ENCODE measurements around the gene DMBX1. TPM values are rescaled to one million over a fixed set of nuclear protein-coding genes. Genes with fewer than 3 reads are reported as not detected.

The DMBX1 gene
- polyA plus RNA-seq, 1 donor from 2014 or later = 0.28 TPM

- H3K9me3 ChIP-seq (ENCODE audit: low read length) = no peaks in the 10 kb centered on the region
Observed at GRCh38 chr1:46493316-46494032, 3.8 kb downstream of the DMBX1 start.

GRCh38 chr1:46494910-46495309, 5.3 kb downstream of the DMBX1 start:
- H3K27me3 ChIP-seq (ENCODE audit: insufficient read depth, low read depth, low read length) = peaks cover 68% of the 10 kb centered on the region
- no peak overlapping the region for H3K27ac ChIP-seq (ENCODE audit: low read length)
- H3K9me2 ChIP-seq (ENCODE audit: insufficient read depth, low read length) = no peaks in the 10 kb centered on the region
- H4K20me1 ChIP-seq (ENCODE audit: insufficient read depth) = no peaks in the 10 kb centered on the region
- H3K36me3 ChIP-seq (ENCODE audit: insufficient read depth, low read length) = no peaks in the 10 kb centered on the region
- no peak overlapping the region for H3K4me3 ChIP-seq (ENCODE audit: low read length)
- H3K9ac ChIP-seq (ENCODE audit: low read length) = no peak overlapping the region
- H2AFZ ChIP-seq (ENCODE audit: low read depth, low read length) = no peak overlapping the region
- H3K4me2 ChIP-seq (ENCODE audit: low read length) = no peak overlapping the region
- no peaks in the 10 kb centered on the region for H3K79me2 ChIP-seq (replicated peaks; ENCODE audit: insufficient read depth, low read length)
- H3F3A ChIP-seq (ENCODE audit: insufficient read depth, low read length, poor library complexity, severe bottlenecking) = no peaks in the 10 kb centered on the region
- H3K9me3 ChIP-seq (ENCODE audit: low read length) = no peaks in the 10 kb centered on the region
- TF ChIP-seq EZH2 (IDR thresholded peaks at IDR 0.05; ENCODE audit: borderline replicate concordance, insufficient read depth, low read length, poor library complexity, severe bottlenecking) = no peak
- TF ChIP-seq TAF1 (IDR thresholded peaks at IDR 0.05; ENCODE audit: low read depth) = no peak
- TF ChIP-seq MXI1 (conservative IDR thresholded peaks at IDR 0.05; ENCODE audit: poor library complexity, severe bottlenecking) = no peak
- no peak for TF ChIP-seq EP300 (conservative IDR thresholded peaks at IDR 0.05; ENCODE audit: poor library complexity, severe bottlenecking)
- TF ChIP-seq RAD21 (conservative IDR thresholded peaks at IDR 0.05) = no peak
- no peak for TF ChIP-seq CTCF (IDR thresholded peaks at IDR 0.05; ENCODE audit: poor library complexity, severe bottlenecking)

More at GRCh38 chr1:46493316-46494032, 3.8 kb downstream of the DMBX1 start:
- H2AFZ ChIP-seq (ENCODE audit: low read depth, low read length) = no peak overlapping the region
- no peak overlapping the region for H3K4me3 ChIP-seq (ENCODE audit: low read length)
- no peaks in the 10 kb centered on the region for H4K20me1 ChIP-seq (ENCODE audit: insufficient read depth)
- no peaks in the 10 kb centered on the region for H3K79me2 ChIP-seq (replicated peaks; ENCODE audit: insufficient read depth, low read length)
- H3F3A ChIP-seq (ENCODE audit: insufficient read depth, low read length, poor library complexity, severe bottlenecking) = no peaks in the 10 kb centered on the region
- H3K27me3 ChIP-seq (ENCODE audit: insufficient read depth, low read depth, low read length) = peaks cover 83% of the 10 kb centered on the region
- H3K27ac ChIP-seq (ENCODE audit: low read length) = no peak overlapping the region
- H3K36me3 ChIP-seq (ENCODE audit: insufficient read depth, low read length) = no peaks in the 10 kb centered on the region
- H3K4me2 ChIP-seq (ENCODE audit: low read length) = no peak overlapping the region
- no peak for TF ChIP-seq EZH2 (IDR thresholded peaks at IDR 0.05; ENCODE audit: borderline replicate concordance, insufficient read depth, low read length, poor library complexity, severe bottlenecking)
- TF ChIP-seq CTCF (IDR thresholded peaks at IDR 0.05; ENCODE audit: poor library complexity, severe bottlenecking) = no peak
- TF ChIP-seq RAD21 (conservative IDR thresholded peaks at IDR 0.05) = no peak
- TF ChIP-seq POLR2AphosphoS5 (IDR thresholded peaks at IDR 0.05) = no peak
- TF ChIP-seq EP300 (conservative IDR thresholded peaks at IDR 0.05; ENCODE audit: poor library complexity, severe bottlenecking) = no peak
- no peak for TF ChIP-seq REST (IDR thresholded peaks at IDR 0.05; ENCODE audit: borderline replicate concordance)
- TF ChIP-seq TAF1 (IDR thresholded peaks at IDR 0.05; ENCODE audit: low read depth) = no peak
- TF ChIP-seq MXI1 (conservative IDR thresholded peaks at IDR 0.05; ENCODE audit: poor library complexity, severe bottlenecking) = no peak
- no peak for TF ChIP-seq SMC3 (conservative IDR thresholded peaks at IDR 0.05; ENCODE audit: poor library complexity)
- no peaks in the 10 kb centered on the region for H3K9me2 ChIP-seq (ENCODE audit: insufficient read depth, low read length)
- no peak overlapping the region for H3K9ac ChIP-seq (ENCODE audit: low read length)

All from neural cell (in vitro differentiated cells).